WTC11 (cell line): ENCODE measurements around the gene PHLDA2. TPM values are rescaled to one million over a fixed set of nuclear protein-coding genes. Genes with fewer than 3 reads are reported as not detected.

Experiments used
- ATAC-seq: fragments of 200-7000 bp; cut with Tn5 transposase; 2 replicates; pipeline ENCODE4 v1.10.0; 2021; ENCODE audit warnings: mild to moderate bottlenecking, moderate library complexity
- CTCF ChIA-PET: fragments of 300-600 bp; sonication (Branson Sonifier 250); formaldehyde crosslinking; loops from one replicate; lab custom pipeline; 2021; ENCODE audit warnings: antibody characterized with exemption; lab: Charles Lee
- POLR2A ChIA-PET: fragments of 350-600 bp; sonication (Branson Sonifier 250); formaldehyde crosslinking; loops from one replicate; lab custom pipeline; 2021; ENCODE audit warnings: antibody characterized with exemption; lab: Charles Lee
- DNase-seq: peaks from one replicate; pipeline ENCODE4 v3.0.0; 2021; ENCODE audit warnings: low spot score
- H3K27ac Mint-ChIP-seq: 2 replicates; pipeline ENCODE4 v1.8.0; 2021; ENCODE audit warnings: mixed read lengths
- H3K27me3 Mint-ChIP-seq: 2 replicates; pipeline ENCODE4 v1.8.0; 2021; ENCODE audit warnings: low read depth, mild to moderate bottlenecking, moderate library complexity, mixed read lengths
- H3K36me3 Mint-ChIP-seq: 2 replicates; pipeline ENCODE4 v1.8.0; 2021; ENCODE audit warnings: mixed read lengths
- H3K4me1 Mint-ChIP-seq: 2 replicates; pipeline ENCODE4 v1.8.0; 2022; ENCODE audit warnings: mixed read lengths
- H3K4me3 Mint-ChIP-seq: 2 replicates; pipeline ENCODE4 v1.8.0; 2021; ENCODE audit warnings: mild to moderate bottlenecking, moderate library complexity, mixed read lengths
- H3K9me3 Mint-ChIP-seq: 2 replicates; pipeline ENCODE4 v1.8.0; 2021; ENCODE audit warnings: mixed read lengths
- ATF1 ChIP-seq: sonication (generic); formaldehyde crosslinking; IDR thresholded peaks from 2 replicates; pipeline ENCODE4 v1.8.1; 2023; ENCODE audit warnings: mild to moderate bottlenecking, moderate library complexity, missing genetic modification reagents
- CBFB ChIP-seq: sonication (generic); formaldehyde crosslinking; IDR thresholded peaks from 2 replicates; pipeline ENCODE4 v1.8.1; 2022; ENCODE audit warnings: mild to moderate bottlenecking, low read depth, missing genetic modification reagents
- ELF4 ChIP-seq: sonication (generic); formaldehyde crosslinking; IDR thresholded peaks from 2 replicates; pipeline ENCODE4 v1.8.1; 2022; ENCODE audit warnings: low read depth, mild to moderate bottlenecking, moderate library complexity, missing genetic modification reagents
- EMX1 ChIP-seq: fragments of 250-450 bp; sonication (Bioruptor Pico); IDR thresholded peaks from 2 replicates; pipeline ENCODE4 v1.8.0; 2021; ENCODE audit warnings: mild to moderate bottlenecking
- ERG ChIP-seq: fragments of 250-450 bp; sonication (Bioruptor Pico); IDR thresholded peaks from 2 replicates; pipeline ENCODE4 v1.8.0; 2021; ENCODE audit warnings: mild to moderate bottlenecking
- FOXP1 ChIP-seq: sonication (generic); formaldehyde crosslinking; IDR thresholded peaks from 2 replicates; pipeline ENCODE4 v1.8.0; 2022; ENCODE audit warnings: missing genetic modification reagents, mild to moderate bottlenecking, moderate library complexity, borderline replicate concordance
- GABPB1 ChIP-seq: sonication (generic); formaldehyde crosslinking; IDR thresholded peaks from 2 replicates; pipeline ENCODE4 v1.8.1; 2023; ENCODE audit warnings: mild to moderate bottlenecking, missing genetic modification reagents
- IRF2 ChIP-seq: sonication (generic); formaldehyde crosslinking; IDR thresholded peaks from 2 replicates; pipeline ENCODE4 v1.8.0; 2022; ENCODE audit warnings: low read depth, missing genetic modification reagents, borderline replicate concordance
- JUN ChIP-seq: sonication (generic); formaldehyde crosslinking; IDR thresholded peaks from 2 replicates; pipeline ENCODE4 v1.8.0; 2023; ENCODE audit warnings: mild to moderate bottlenecking, missing genetic modification reagents
- MAX ChIP-seq: sonication (generic); formaldehyde crosslinking; IDR thresholded peaks from 2 replicates; pipeline ENCODE4 v1.8.0; 2022; ENCODE audit warnings: mild to moderate bottlenecking, missing genetic modification reagents
- MYBL2 ChIP-seq: sonication (generic); formaldehyde crosslinking; IDR thresholded peaks from 2 replicates; pipeline ENCODE4 v1.8.1; 2023; ENCODE audit warnings: mild to moderate bottlenecking, moderate library complexity, missing genetic modification reagents
- NFATC4 ChIP-seq: fragments of 250-450 bp; sonication (Bioruptor Pico); IDR thresholded peaks from 2 replicates; pipeline ENCODE4 v1.9.0; 2021; ENCODE audit warnings: mild to moderate bottlenecking
- NR1H2 ChIP-seq: sonication (generic); formaldehyde crosslinking; IDR thresholded peaks from 2 replicates; pipeline ENCODE4 v1.9.0; 2021; ENCODE audit warnings: mild to moderate bottlenecking, moderate library complexity, missing genetic modification reagents
- NR2C2 ChIP-seq: sonication (generic); formaldehyde crosslinking; IDR thresholded peaks from 2 replicates; pipeline ENCODE4 v1.8.0; 2022; ENCODE audit warnings: mild to moderate bottlenecking, missing genetic modification reagents
- NR3C1 ChIP-seq: sonication (generic); formaldehyde crosslinking; conservative IDR thresholded peaks from 2 replicates; pipeline ENCODE4 v1.8.1; 2023; ENCODE audit warnings: low read depth, mild to moderate bottlenecking, missing genetic modification reagents
- RORB ChIP-seq: fragments of 250-450 bp; sonication (Bioruptor Pico); IDR thresholded peaks from 2 replicates; pipeline ENCODE4 v1.9.0; 2021; ENCODE audit warnings: mild to moderate bottlenecking
- SMAD3 ChIP-seq: sonication (generic); formaldehyde crosslinking; IDR thresholded peaks from 2 replicates; pipeline ENCODE4 v1.8.0; 2022; ENCODE audit warnings: missing genetic modification reagents, mild to moderate bottlenecking, borderline replicate concordance
- TEAD1 ChIP-seq: sonication (generic); formaldehyde crosslinking; IDR thresholded peaks from 2 replicates; pipeline ENCODE4 v1.8.0; 2022; ENCODE audit warnings: mild to moderate bottlenecking, missing genetic modification reagents
- ZNF232 ChIP-seq: sonication (generic); formaldehyde crosslinking; IDR thresholded peaks from 2 replicates; pipeline ENCODE4 v1.8.0; 2022; ENCODE audit warnings: mild to moderate bottlenecking, missing genetic modification reagents
- ZNF423 ChIP-seq: fragments of 250-450 bp; sonication (Bioruptor Pico); IDR thresholded peaks from 2 replicates; pipeline ENCODE4 v2.1.2; 2022; ENCODE audit warnings: mild to moderate bottlenecking, moderate library complexity
- total RNA-seq: library from RNA; stranded (reverse); gene quantifications from 3 replicates; pipeline ENCODE4 v1.2.3, GENCODE V29; 2021
- TF ChIP-seq, protein P1 (sequence below): sonication (generic); formaldehyde crosslinking; IDR thresholded peaks from 2 replicates; pipeline ENCODE4 v1.8.0; 2023; ENCODE audit warnings: missing genetic modification reagents
- TF ChIP-seq, protein P2 (sequence below): fragments of 250-450 bp; sonication (Bioruptor Pico); IDR thresholded peaks from 2 replicates; pipeline ENCODE4 v1.9.0; 2021; ENCODE audit warnings: moderate library complexity, mild to moderate bottlenecking, inconsistent platforms, borderline replicate concordance
- TF ChIP-seq, protein P3 (sequence below): sonication (generic); formaldehyde crosslinking; IDR thresholded peaks from 2 replicates; pipeline ENCODE4 v1.8.1; 2023; ENCODE audit warnings: mild to moderate bottlenecking, missing genetic modification reagents
- TF ChIP-seq, protein P4 (sequence below): fragments of 250-450 bp; sonication (Bioruptor Pico); IDR thresholded peaks from 2 replicates; pipeline ENCODE4 v1.9.0; 2021; ENCODE audit warnings: mild to moderate bottlenecking

The PHLDA2 gene
- total RNA-seq, 1 experiment from 2014 or later = 9.6 TPM

- TF ChIP-seq TEAD1 (CRISPR knock-in tag) = no peak
- no peak for TF ChIP-seq ATF1 (CRISPR knock-in tag)
- TF ChIP-seq MYBL2 (CRISPR knock-in tag) = no peak
- no peak for TF ChIP-seq SMAD3
- TF ChIP-seq NFATC4 (CRISPR knock-in tag) = no peak
- no peak for TF ChIP-seq CBFB (CRISPR knock-in tag)
- TF ChIP-seq MAX (CRISPR knock-in tag) = no peak
- no peak for TF ChIP-seq ZNF423
- TF ChIP-seq, protein P1, sequence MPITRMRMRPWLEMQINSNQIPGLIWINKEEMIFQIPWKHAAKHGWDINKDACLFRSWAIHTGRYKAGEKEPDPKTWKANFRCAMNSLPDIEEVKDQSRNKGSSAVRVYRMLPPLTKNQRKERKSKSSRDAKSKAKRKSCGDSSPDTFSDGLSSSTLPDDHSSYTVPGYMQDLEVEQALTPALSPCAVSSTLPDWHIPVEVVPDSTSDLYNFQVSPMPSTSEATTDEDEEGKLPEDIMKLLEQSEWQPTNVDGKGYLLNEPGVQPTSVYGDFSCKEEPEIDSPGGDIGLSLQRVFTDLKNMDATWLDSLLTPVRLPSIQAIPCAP = no peak
- TF ChIP-seq NR3C1 (CRISPR knock-in tag) = no peak
- TF ChIP-seq ERG (CRISPR knock-in tag) = no peak
- TF ChIP-seq, all 79 proteins: peak for 0
Observed at GRCh38 chr11:2943711-2944118, 14.5 kb upstream of the PHLDA2 start (continued).

- H3K4me1 Mint-ChIP-seq = peaks cover 35% of the 10 kb centered on the region
- peaks cover 18% of the 10 kb centered on the region for H3K27me3 Mint-ChIP-seq
- H3K27ac Mint-ChIP-seq = no peak overlapping the region
- DNase-seq = no peak
- H3K9me3 Mint-ChIP-seq = peaks cover 19% of the 10 kb centered on the region
- H3K36me3 Mint-ChIP-seq = peaks cover 43% of the 10 kb centered on the region
- POLR2A ChIA-PET = interaction anchor here (0.6 kb wide), 1 partner anchor 35 kb away, joined by 4 read pairs; no protein-coding TSS in a partner anchor
- H3K4me3 Mint-ChIP-seq = no peak overlapping the region
- CTCF ChIA-PET = interaction anchor here (0.9 kb wide), 1 partner anchor 50 kb away, joined by 3 read pairs; no protein-coding TSS in a partner anchor
- no peak for ATAC-seq
- TF ChIP-seq NR1H2 (no peak), NR2C2 (CRISPR knock-in tag) (no peak), MAX (CRISPR knock-in tag) (no peak), ELF4 (CRISPR knock-in tag) (no peak), IRF2 (CRISPR knock-in tag) (no peak), FOXP1 (no peak), JUN (CRISPR knock-in tag) (no peak), EMX1 (CRISPR knock-in tag) (no peak), ZNF232 (CRISPR knock-in tag) (no peak), RORB (CRISPR knock-in tag) (no peak), NFATC4 (CRISPR knock-in tag) (no peak), GABPB1 (CRISPR knock-in tag) (no peak)
- TF ChIP-seq, protein P2, sequence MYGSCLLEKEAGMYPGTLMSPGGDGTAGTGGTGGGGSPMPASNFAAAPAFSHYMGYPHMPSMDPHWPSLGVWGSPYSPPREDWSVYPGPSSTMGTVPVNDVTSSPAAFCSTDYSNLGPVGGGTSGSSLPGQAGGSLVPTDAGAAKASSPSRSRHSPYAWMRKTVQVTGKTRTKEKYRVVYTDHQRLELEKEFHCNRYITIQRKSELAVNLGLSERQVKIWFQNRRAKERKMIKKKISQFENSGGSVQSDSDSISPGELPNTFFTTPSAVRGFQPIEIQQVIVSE = no peak
- TF ChIP-seq, protein P3, sequence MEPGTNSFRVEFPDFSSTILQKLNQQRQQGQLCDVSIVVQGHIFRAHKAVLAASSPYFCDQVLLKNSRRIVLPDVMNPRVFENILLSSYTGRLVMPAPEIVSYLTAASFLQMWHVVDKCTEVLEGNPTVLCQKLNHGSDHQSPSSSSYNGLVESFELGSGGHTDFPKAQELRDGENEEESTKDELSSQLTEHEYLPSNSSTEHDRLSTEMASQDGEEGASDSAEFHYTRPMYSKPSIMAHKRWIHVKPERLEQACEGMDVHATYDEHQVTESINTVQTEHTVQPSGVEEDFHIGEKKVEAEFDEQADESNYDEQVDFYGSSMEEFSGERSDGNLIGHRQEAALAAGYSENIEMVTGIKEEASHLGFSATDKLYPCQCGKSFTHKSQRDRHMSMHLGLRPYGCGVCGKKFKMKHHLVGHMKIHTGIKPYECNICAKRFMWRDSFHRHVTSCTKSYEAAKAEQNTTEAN (CRISPR knock-in tag) = no peak
- TF ChIP-seq, protein P4, sequence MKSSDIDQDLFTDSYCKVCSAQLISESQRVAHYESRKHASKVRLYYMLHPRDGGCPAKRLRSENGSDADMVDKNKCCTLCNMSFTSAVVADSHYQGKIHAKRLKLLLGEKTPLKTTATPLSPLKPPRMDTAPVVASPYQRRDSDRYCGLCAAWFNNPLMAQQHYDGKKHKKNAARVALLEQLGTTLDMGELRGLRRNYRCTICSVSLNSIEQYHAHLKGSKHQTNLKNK (CRISPR knock-in tag) = no peak
Observed at GRCh38 chr11:2942872-2943710, 13.9 kb upstream of the PHLDA2 start.
